Esophagus muscularis mucosa (tissue), 4 donors: ENCODE data around the gene HSPG2. TPM values are rescaled to one million over a fixed set of nuclear protein-coding genes. Genes with fewer than 3 reads are reported as not detected.
"Not testable (repeated sequence)": the region's sequence is repeated elsewhere in the genome, so short reads cannot be mapped to it uniquely, and the experiment has no call there.

Source experiments
- DNase-seq: peaks from one replicate; pipeline ENCODE4 v3.0.0-alpha.2; 2017; ENCODE audit errors: extremely low spot score
- H3K27ac ChIP-seq, 4 donors: fragments of 200-600 bp; sonication (generic); replicated peaks in 1 of 4; 1 replicate in 3 of 4; 2 replicates in 1 of 4; pipeline ENCODE4 v1.5.1; 2016 to 2019; ENCODE audit warnings: mild to moderate bottlenecking in 1 of 4
- H3K27me3 ChIP-seq, 4 donors: fragments of 200-600 bp; sonication (generic); one replicate each; pipeline versions ENCODE4 v1.5.1 to v1.6.0; 2016 to 2019
- H3K36me3 ChIP-seq, 4 donors: fragments of 200-600 bp; sonication (generic); one replicate each; pipeline ENCODE4 v1.5.1; 2016 to 2019
- H3K4me1 ChIP-seq, 4 donors: fragments of 200-600 bp; sonication (generic); one replicate each; pipeline ENCODE4 v1.5.1; 2016 to 2019
- H3K4me3 ChIP-seq, 4 donors: fragments of 200-600 bp; sonication (generic); 1 replicate in 2 of 4; 2 replicates in 2 of 4; pipeline ENCODE4 v1.5.1; 2016 to 2019; ENCODE audit warnings: mild to moderate bottlenecking in 4 of 4, moderate library complexity in 1 of 4
- H3K9me3 ChIP-seq, 4 donors: fragments of 200-600 bp; sonication (generic); 1 replicate in 3 of 4; 2 replicates in 1 of 4; pipeline ENCODE4 v1.5.1; 2016 to 2019
- EP300 ChIP-seq: sonication (generic); formaldehyde crosslinking; IDR thresholded peaks from one replicate; pipeline ENCODE4 v1.6.1; 2017; ENCODE audit warnings: antibody characterized with exemption
- POLR2A ChIP-seq: fragments of 450-650 bp; IDR thresholded peaks from one replicate; pipeline ENCODE4 v1.6.1; 2017; ENCODE audit warnings: antibody characterized with exemption, moderate library complexity, mild to moderate bottlenecking, low read depth
- POLR2AphosphoS5 ChIP-seq, 2 donors: sonication (generic); formaldehyde crosslinking; IDR thresholded peaks; one replicate each; pipeline ENCODE4 v1.6.1; 2017; ENCODE audit warnings: antibody characterized with exemption in 2 of 2
- WGBS: methylation state at CpG from one replicate; pipeline ENCODE4 v1.1.5; 2018; 5-methylcytosine and 5-hydroxymethylcytosine counted together
- intact Hi-C: fragments of 100-400 bp; cut with DNase I; formaldehyde crosslinking; loops from one replicate; pipeline ENCODE4 v1.15.1; 2023
- total RNA-seq, 4 donors: library from RNA; depleted of rRNA; stranded (reverse); fragments of >200 nt; gene quantifications; one replicate each; pipeline versions ENCODE4 v1.1.0 to v1.2.1, GENCODE V29; 2016
- TF ChIP-seq, protein P1 (sequence below), 3 experiments: fragments of 200-600 bp in 2 of 3; fragments of 450-650 bp in 1 of 3; sonication (generic) in 2 of 3; IDR thresholded peaks; one replicate each; pipeline ENCODE4 v1.5.1; 2017 to 2019; ENCODE audit warnings: antibody characterized with exemption in 3 of 3, mild to moderate bottlenecking in 2 of 3, moderate library complexity in 1 of 3

The HSPG2 gene
- total RNA-seq, 4 donors from 2014 or later = 414 to 1,199 (median 595) TPM

DNA sequence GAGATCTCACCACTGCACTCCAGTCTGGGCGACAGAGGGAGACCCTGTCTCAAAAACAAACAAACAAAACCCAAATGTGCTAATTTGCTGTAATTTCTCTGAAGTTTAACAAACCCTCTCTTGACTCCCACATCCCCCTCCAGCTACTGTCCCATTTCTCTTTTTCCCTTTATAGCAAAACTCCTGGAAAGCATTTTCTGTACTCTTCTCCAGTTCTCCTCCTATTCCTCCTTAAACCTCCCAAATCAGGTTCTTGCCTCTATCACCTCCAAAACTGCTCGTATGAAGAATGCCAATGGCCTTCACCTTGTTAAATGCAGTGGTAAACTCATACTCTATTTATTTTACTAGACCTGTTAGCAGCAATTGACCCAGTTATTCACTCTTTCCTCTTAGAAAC lies 150.5 kb downstream of the HSPG2 start:
- intact Hi-C loops = no loop called here
- Histone ChIP-seq H3K27me3 (no peaks in the 10 kb centered on the region), H3K4me3 (no peak overlapping the region), H3K4me1 (peaks cover 0 to 14% (median 12%) of the 10 kb centered on the region in 4 donors), H3K9me3 (no peaks in the 10 kb centered on the region), H3K36me3 (no peaks in the 10 kb centered on the region), H3K27ac (no peak overlapping the region)
- 79% methylated on average over 2 of the region's 2 CpGs for WGBS
- no peak for DNase-seq
- no peak for TF ChIP-seq EP300
- TF ChIP-seq, protein P1, sequence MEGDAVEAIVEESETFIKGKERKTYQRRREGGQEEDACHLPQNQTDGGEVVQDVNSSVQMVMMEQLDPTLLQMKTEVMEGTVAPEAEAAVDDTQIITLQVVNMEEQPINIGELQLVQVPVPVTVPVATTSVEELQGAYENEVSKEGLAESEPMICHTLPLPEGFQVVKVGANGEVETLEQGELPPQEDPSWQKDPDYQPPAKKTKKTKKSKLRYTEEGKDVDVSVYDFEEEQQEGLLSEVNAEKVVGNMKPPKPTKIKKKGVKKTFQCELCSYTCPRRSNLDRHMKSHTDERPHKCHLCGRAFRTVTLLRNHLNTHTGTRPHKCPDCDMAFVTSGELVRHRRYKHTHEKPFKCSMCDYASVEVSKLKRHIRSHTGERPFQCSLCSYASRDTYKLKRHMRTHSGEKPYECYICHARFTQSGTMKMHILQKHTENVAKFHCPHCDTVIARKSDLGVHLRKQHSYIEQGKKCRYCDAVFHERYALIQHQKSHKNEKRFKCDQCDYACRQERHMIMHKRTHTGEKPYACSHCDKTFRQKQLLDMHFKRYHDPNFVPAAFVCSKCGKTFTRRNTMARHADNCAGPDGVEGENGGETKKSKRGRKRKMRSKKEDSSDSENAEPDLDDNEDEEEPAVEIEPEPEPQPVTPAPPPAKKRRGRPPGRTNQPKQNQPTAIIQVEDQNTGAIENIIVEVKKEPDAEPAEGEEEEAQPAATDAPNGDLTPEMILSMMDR (IDR thresholded peaks at IDR 0.05) = no peak
- TF ChIP-seq POLR2AphosphoS5 (IDR thresholded peaks at IDR 0.05) = no peak
- TF ChIP-seq POLR2A = no peak

DNA sequence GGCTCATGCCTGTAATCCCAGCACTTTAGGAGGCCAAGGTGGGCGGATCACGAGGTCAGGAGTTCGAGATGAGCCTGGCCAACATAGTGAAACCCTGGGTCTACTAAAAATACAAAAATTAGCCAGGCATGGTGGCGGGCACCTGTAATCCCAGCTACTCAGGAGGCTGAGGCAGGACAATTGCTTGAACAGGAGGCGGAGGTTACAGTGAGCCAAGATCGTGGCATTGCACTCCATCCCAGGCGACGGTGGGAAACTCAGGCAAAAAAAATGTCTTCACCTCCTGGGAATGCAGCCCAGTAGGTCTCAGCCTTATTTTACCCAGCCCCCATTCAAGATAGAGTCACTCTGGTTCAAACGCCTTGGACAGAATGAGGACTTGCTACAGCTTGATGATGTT lies 151.3 kb downstream of the HSPG2 start:
- H3K9me3 ChIP-seq, H3K27me3 ChIP-seq, DNase-seq, H3K27ac ChIP-seq, H3K4me3 ChIP-seq, H3K36me3 ChIP-seq, intact Hi-C loops: not testable (repeated sequence)
- WGBS = 93% methylated on average over 4 of the region's 9 CpGs
- peaks cover 9 to 23% (median 21%) of the 10 kb centered on the region in 4 donors for H3K4me1 ChIP-seq

DNA sequence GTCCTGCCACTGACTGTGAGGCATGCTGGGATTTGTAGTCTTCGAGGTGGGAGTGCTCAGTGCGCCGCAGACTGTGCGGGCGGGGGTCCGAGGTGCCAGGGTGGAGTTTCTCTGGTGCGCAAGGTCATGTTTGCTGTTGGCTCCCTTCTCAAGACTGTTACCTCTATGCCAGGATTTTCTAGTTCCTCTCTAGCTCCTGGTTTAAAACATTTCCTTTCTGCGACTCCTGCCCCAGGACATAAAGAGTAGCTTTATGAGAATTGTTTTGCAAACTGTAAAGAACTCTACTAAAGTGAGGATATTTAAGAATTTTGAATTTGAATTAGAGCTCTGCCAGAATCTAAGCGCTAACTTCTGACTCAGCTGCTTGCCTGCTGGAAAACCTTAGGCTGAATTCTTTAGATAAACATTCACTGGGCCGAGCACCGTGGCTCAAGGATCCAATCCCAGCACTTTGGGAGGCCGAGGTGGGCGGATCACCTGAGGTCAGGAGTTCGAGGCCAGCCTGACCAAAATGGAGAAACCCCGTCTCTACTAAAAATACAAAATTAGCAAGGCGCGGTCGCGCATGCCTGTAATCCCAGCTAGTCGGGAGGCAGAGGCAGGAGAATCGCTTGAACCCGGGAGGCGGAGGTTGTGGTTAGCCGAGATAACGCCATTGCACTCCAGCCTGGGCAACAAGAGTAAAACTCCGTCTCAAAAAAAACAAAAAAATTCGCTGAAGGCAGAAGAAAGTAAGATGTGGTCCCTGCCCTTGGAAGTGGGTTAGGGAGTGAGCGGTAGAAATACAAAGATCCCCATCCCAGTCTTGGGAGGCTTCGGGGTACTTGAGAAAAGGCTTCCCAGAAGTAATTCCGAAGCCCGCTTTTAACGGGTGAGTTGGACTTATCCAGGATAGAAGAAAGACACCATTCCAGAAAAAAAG lies 153.2 kb downstream of the HSPG2 start:
- no peaks in the 10 kb centered on the region for H3K27me3 ChIP-seq
- no peaks in the 10 kb centered on the region for H3K9me3 ChIP-seq
- WGBS = 54% methylated on average over 30 of the region's 32 CpGs
- no peak for TF ChIP-seq POLR2A
- no peak for TF ChIP-seq EP300
- TF ChIP-seq POLR2AphosphoS5 (IDR thresholded peaks at IDR 0.05) = peak in 1 of 2 donors; percentile 82
- TF ChIP-seq, protein P1 (IDR thresholded peaks at IDR 0.05) = no peak
- H3K4me1 ChIP-seq = peaks cover 15 to 41% (median 36%) of the 10 kb centered on the region in 4 donors
- peak overlapping the region; percentile 88 to 99 (median 92) for H3K4me3 ChIP-seq
- intact Hi-C loops = no loop called here
- H3K27ac ChIP-seq = peak overlapping the region; percentile 94 to 99 (median 98)
- no peak for DNase-seq
- H3K36me3 ChIP-seq = no peaks in the 10 kb centered on the region

DNA sequence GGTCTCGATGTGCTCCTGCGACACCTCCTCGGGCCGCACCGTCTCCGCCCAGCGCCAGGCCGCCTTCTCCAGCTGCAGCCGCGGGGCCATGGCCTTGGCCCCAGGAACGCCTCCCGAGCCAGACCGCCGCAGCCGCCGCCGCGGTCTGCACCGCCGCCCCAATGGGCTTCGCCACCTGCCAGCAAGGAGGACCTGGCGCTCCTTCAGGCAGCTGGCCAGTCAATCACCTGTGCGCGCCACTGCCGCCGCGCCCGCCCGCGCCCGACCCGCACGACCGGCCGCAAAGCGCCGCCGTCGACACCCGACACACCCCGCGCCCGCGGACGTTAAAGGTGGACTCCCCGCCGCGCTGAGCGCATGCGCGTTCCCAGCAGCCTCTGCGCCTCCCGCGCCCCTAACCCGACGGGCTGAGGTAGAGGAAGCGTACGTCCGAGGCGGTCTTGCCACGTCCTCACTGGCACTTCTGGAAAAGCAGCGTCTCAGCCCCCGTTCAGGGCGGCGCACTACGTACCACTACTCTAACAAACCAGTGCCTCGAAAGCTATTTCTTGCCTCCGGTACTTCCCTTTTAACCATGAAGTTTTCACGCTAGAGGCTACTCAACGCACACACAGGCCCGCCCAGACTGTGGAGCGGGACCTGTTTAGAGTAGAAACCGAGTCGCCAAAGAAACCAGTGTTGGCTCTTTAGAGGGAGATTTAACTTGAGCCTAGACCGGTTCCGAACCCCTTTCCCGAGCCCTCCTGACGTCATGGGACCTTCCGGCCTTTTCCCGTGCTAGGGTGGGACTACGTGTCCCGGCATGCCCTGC lies 154.0 kb downstream of the HSPG2 start, which contains the start of gene USP48:
TSS of gene USP48 (minus strand) at position 282 of the 811 bp plus-strand sequence. CDS start at position 90, 192 bp downstream.
- peak; percentile 98 for DNase-seq
- no peaks in the 10 kb centered on the region for H3K27me3 ChIP-seq
- TF ChIP-seq POLR2A (peak; percentile 96), EP300 (no peak), POLR2AphosphoS5 (IDR thresholded peaks at IDR 0.05) (peak; percentile 94 to 99)
- TF ChIP-seq, protein P1 (IDR thresholded peaks at IDR 0.05) = peak in 1 of 3 experiments; percentile 2
- no peaks in the 10 kb centered on the region for H3K9me3 ChIP-seq
- peak within 1 kb of the TSS; percentile 88 to 99 (median 92) for H3K4me3 ChIP-seq
- 0% methylated on average over 25 of the region's 82 CpGs for WGBS
- H3K36me3 ChIP-seq = no peaks in the 10 kb centered on the region
- peak within 1 kb of the TSS; percentile 94 to 99 (median 98) for H3K27ac ChIP-seq
- intact Hi-C loops = no loop called here
- H3K4me1 ChIP-seq = peaks cover 15 to 48% (median 36%) of the 10 kb centered on the region in 4 donors
